VCaP (cell line): ENCODE measurements around the gene NAB2.

ENCODE experiments used
- H3K27ac ChIP-seq: fragments of 450-650 bp; 2 replicates; pipeline ENCODE4 v1.5.1; 2017
- CTCF ChIP-seq: fragments of 450-650 bp; conservative IDR thresholded peaks from 2 replicates; pipeline ENCODE4 v1.5.1; 2017; ENCODE audit warnings: mild to moderate bottlenecking, moderate library complexity

The NAB2 gene

GRCh38 chr12:57131896-57132744, 43.2 kb downstream of the NAB2 start:
- no peak for TF ChIP-seq CTCF

GRCh38 chr12:57133013-57133569, 44.2 kb downstream of the NAB2 start:
- no peak for TF ChIP-seq CTCF
- H3K27ac ChIP-seq, result peak overlapping the region; percentile 61; the same call in 1 of the 2 replicates

More at GRCh38 chr12:57131896-57132744, 43.2 kb downstream of the NAB2 start:
- H3K27ac ChIP-seq, result peak overlapping the region; percentile 61

GRCh38 chr12:57133916-57134315, 45.0 kb downstream of the NAB2 start:
- no peak for TF ChIP-seq CTCF
- no peak overlapping the region for H3K27ac ChIP-seq

DNA sequence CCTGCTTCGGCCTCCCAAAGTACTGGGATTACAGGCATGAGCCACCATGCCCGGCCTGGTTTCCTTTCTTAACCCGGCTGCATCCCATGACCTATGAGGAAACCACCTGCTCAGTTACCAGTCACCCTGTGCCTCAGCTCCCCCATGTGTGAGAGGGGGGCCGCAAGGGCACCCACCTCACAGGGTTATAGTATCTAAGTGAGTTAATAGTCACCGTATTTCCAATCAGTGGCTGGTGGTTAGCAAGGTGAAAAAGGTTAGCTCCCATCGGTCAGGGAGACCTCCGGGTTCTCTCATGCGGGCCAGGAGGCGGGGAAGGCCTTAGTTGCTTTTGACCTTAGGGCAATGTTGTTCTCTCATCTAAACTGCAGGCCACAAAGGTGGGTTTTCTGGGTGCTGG, 46.0 kb downstream of the NAB2 start:
- no peak overlapping the region for H3K27ac ChIP-seq
- no peak for TF ChIP-seq CTCF

DNA sequence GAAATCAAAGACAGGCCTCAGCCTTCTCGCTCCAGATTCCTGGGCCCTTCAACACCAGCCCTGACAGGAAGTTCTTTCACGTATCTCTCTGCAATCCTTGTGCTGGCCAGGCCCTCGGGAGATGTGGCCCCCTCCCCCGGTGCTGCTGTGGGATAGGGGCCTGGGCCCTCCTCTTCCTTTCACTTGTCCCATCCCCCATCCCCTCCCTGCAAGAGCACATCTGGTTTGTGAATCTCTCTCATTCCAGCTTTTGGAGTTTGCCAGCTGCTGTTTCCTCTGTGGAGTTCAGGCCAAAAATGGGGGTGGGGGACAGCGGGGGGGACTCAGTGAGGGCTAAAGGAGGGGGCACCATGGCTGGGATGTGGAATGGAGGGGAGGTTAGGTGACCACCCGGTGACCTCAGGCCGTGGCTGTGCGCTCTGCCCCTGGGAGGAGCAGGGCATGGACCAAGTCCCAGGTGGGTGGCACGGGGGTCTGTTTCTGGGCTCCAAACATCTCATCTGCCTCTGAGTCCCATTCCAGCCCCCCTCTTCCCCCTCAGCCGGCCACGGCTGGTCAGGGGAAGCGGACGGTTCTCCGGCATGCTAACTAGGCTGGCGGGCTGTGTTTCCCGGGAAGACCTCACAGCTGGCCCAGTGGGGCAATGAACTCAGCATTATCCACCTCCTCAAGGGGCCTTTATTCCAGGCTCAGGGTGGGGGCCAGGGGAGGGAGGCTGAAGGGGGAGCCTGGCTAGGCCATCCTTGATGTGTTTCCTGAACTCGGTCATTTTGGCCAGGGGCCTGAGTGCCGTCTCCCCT, 46.8 kb downstream of the NAB2 start:
- no peak overlapping the region for H3K27ac ChIP-seq
- no peak for TF ChIP-seq CTCF

DNA sequence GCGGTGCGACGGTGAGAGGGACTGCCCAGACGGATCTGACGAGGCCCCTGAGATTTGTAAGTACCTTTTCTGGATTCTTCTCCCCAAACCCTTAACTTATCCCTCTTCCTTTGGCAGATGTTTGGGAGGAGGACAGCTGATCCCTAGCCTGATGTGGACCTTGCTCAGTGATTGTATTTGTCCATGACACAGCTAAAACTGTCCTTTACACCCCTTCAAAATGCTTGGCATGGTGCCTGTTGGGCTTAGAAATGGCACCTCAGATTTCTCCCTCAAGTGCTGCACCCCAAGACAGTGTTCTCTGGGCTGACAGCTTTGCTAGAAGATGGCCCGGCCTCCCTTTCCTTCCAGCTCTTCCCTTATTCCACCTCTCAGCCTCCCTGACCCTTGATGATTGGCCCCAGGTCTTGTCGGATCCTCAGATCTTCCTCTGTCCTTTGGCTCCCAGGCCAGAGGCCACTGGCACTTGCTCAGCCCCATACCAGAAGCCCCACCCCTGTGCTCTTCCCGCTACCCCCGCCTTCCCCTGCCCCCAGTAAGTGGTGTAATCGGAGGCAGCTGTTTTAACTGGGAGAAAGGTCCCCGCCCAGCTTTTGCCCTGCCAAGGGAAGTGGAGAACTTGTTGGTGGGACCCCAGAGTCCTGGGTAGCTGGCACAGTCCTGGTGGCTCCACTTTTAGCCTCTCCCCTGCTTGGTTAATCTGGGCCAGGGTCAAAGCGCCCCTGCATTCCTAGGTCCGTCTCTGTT, 49.8 kb downstream of the NAB2 start:
- no peak for TF ChIP-seq CTCF
- no peak overlapping the region for H3K27ac ChIP-seq
